GM06990 (cell line): ENCODE results near the gene NFE2L3.

Source experiments
- DNase-seq: peaks from one replicate; pipeline ENCODE4 v3.0.0-alpha.2; 2011; ENCODE audit not compliant: insufficient read length; ENCODE audit errors: extremely low read depth
- H3K27me3 ChIP-seq: replicated peaks from 2 replicates; pipeline ENCODE4 v1.6.0; 2011; ENCODE audit warnings: low read length; ENCODE audit not compliant: control insufficient read depth, insufficient read depth
- H3K36me3 ChIP-seq: 2 replicates; pipeline ENCODE4 v1.5.1; 2011; ENCODE audit warnings: low read length; ENCODE audit not compliant: control insufficient read depth, insufficient read depth
- H3K4me3 ChIP-seq: replicated peaks from 2 replicates; pipeline ENCODE4 v1.5.1; 2011; ENCODE audit warnings: low read depth, mild to moderate bottlenecking, control low read depth, low read length
- CTCF ChIP-seq: IDR thresholded peaks from 2 replicates; pipeline ENCODE4 v1.5.1; 2011; ENCODE audit warnings: low read length, control low read depth, mild to moderate bottlenecking, inconsistent platforms; ENCODE audit not compliant: insufficient read depth, poor library complexity, severe bottlenecking

The NFE2L3 gene

GRCh38 chr7:26178272-26178960, 26.4 kb downstream of the NFE2L3 start:
- TF ChIP-seq CTCF, result no peak
- no peak for DNase-seq
- Histone ChIP-seq H3K27me3 (no peaks in the 10 kb centered on the region), H3K36me3 (peaks cover 3% of the 10 kb centered on the region), H3K4me3 (no peak overlapping the region)

GRCh38 chr7:26179422-26179821, 27.4 kb downstream of the NFE2L3 start:
- Histone ChIP-seq H3K4me3 (no peak overlapping the region), H3K27me3 (no peaks in the 10 kb centered on the region), H3K36me3 (peaks cover 3% of the 10 kb centered on the region)
- DNase-seq, result no peak
- TF ChIP-seq CTCF, result no peak

GRCh38 chr7:26179826-26180497, 28.0 kb downstream of the NFE2L3 start:
- Histone ChIP-seq H3K4me3 (no peak overlapping the region), H3K36me3 (peaks cover 3% of the 10 kb centered on the region), H3K27me3 (no peaks in the 10 kb centered on the region)
- TF ChIP-seq CTCF, result no peak
- no peak for DNase-seq

GRCh38 chr7:26180792-26181198, 28.8 kb downstream of the NFE2L3 start:
- no peak for TF ChIP-seq CTCF
- DNase-seq, result no peak
- Histone ChIP-seq H3K4me3 (no peak overlapping the region), H3K27me3 (no peaks in the 10 kb centered on the region), H3K36me3 (peaks cover 3% of the 10 kb centered on the region)

GRCh38 chr7:26181474-26182227, 29.7 kb downstream of the NFE2L3 start:
- no peaks in the 10 kb centered on the region for H3K27me3 ChIP-seq
- no peak overlapping the region for H3K4me3 ChIP-seq
- no peak for DNase-seq
- TF ChIP-seq CTCF, result no peak
- peaks cover 3% of the 10 kb centered on the region for H3K36me3 ChIP-seq
